Non-pigmented ciliary epithelial cell (primary cell): Measurements from ENCODE around the gene MRPS35.

Source experiments
- DNase-seq: peaks from one replicate; pipeline ENCODE4 v3.0.0-alpha.2; 2010; ENCODE audit warnings: low read depth

Gene MRPS35

GRCh38 chr12:27772328-27773049 is 61.9 kb downstream of the MRPS35 start:
- DNase-seq = no peak

GRCh38 chr12:27777141-27777540 is 66.5 kb downstream of the MRPS35 start:
- DNase-seq = no peak

DNA sequence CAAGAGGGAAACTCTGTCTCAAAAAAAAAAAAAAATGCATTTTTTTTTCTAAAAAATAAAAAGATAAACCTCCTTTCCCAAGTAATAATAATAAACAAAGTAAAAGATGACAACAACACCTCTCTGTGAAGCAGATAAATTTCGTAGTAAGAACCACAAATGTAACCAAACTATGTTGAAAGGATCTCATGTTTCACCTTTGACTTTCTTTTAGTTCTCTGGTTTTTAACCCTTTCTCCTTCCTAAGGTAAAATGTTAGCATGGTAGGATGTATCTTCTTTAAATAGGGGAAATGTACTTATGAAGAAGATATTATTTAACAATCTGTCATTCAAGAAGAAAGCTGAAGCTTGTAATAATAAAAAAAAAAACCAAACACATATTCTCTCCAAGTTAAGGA is 67.6 kb downstream of the MRPS35 start:
- no peak for DNase-seq

DNA sequence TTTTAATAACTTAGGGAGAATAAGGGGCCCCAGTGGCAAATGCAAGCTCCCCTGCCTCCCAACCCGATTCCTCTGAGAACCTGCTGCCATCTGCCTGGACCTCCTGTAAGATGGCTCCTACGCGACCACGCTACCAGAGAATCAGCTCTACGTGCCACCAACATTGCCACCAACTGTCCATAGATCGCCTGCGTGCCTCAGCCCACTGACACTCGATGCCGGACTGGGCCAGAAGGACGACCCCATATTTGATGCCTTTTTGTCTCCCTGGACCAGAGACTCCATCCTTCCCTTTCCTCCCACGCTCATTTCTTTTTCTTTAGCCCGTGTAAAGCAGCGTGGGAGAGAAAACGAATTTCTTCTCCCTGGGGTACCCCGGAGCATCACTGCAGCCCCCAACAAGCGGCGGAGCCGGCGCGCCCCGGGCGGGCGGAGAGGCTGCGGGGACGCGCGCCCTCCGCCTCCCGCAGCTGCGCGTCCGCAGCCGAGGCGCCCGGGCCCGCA is 68.8 kb downstream of the MRPS35 start:
- DNase-seq = no peak

- no peak for DNase-seq
Observed at GRCh38 chr12:27779920-27780611, 69.4 kb downstream of the MRPS35 start, which contains the start of the genes KLHL42 and MANSC4. Gene KLHL42 (plus strand): TSS chr12:27780233. CDS start chr12:27780331, 98 bp downstream. Gene MANSC4 (minus strand): TSS chr12:27780236. CDS start chr12:27771276, 8,960 bp downstream.

DNA sequence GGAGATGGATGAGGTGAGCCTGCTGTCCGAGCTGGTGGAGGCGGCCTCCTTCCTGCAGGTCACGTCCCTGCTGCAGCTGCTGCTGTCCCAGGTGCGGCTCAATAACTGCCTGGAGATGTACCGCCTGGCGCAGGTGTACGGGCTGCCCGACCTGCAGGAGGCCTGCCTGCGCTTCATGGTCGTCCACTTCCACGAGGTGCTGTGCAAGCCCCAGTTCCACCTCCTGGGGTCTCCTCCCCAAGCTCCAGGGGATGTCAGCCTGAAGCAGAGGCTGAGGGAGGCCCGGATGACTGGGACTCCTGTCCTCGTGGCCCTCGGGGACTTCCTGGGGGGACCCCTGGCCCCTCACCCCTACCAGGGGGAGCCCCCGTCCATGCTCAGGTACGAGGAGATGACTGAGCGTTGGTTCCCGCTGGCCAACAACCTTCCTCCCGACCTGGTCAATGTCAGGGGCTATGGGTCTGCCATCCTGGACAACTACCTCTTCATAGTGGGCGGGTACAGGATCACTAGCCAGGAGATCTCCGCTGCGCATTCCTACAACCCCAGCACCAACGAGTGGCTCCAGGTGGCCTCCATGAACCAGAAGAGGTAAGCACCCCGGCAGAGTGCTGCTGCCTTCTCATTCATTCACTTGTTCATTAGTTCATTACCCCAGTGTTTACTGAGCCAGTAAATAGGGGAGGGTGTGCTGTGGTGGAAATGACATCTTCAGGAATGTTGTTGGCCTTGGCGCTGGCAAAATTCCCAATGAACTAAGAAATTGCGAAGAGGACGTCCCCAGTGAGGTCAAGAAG is 70.2 kb downstream of the MRPS35 start:
- DNase-seq = no peak

DNA sequence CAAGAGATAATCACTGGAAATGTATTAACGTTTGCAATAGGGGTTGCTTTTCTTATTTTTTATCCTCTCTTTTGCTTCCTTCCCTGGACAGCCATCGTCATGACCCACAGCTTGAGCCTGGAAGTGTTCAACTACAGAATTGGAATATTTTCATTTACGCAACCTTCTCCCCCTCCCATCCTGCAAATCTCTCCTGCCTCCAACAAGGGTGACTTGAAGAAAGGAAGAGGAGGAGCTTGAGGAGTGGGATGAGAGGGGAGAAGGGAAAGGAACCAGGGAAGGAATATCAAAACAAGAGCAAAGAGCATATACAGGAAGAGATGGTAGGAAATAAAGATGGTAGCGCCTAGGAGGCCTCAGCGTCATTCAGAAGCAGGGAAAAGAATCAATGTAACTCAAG is 71.0 kb downstream of the MRPS35 start:
- no peak for DNase-seq

- DNase-seq = no peak
Observed at GRCh38 chr12:27782481-27782880, 71.8 kb downstream of the MRPS35 start.

- DNase-seq = peak; percentile 53
Observed at GRCh38 chr12:27785882-27786570, 75.4 kb downstream of the MRPS35 start.

DNA sequence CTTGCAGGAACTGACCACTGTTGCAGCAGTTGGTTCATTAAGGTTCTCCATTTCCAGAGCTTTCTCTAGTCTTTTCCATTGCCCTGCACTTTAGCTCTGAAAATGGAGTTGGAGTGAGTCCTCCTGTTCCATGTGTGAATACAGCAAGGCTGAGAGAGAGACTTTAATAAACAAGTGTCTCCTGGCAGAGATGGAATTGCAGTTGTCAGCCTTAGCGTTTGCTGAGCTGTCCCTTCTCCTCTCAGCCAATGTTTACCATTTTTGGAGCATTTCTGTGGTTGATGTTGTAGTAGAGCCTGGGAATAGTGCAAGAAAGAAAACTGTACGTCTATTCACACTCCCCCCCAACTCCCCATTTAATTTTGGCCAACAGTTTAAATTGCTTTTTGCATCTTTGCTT is 76.9 kb downstream of the MRPS35 start:
- peak; percentile 11 for DNase-seq

DNA sequence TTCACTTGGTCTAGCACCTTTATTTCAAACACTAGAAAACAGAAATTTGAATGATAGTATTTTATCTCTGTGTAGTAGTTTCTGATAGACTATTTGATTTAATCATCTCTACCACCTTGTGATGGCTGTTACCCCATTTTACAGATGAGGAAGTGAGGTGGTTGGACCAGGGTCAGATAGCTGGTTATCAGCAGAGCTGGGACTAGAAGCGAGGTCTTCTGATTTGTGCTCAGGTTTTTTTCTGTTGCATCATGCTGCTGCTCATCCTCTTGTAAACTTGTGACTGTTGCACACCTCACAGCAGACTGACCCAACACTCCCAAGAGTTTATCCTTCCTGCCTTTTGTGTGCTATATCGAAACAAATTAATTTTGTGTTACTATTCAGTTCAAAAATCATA is 79.5 kb downstream of the MRPS35 start:
- DNase-seq = no peak

GRCh38 chr12:27794818-27795584 is 84.4 kb downstream of the MRPS35 start:
- no peak for DNase-seq

GRCh38 chr12:27796128-27796527 is 85.5 kb downstream of the MRPS35 start:
- DNase-seq = no peak

DNA sequence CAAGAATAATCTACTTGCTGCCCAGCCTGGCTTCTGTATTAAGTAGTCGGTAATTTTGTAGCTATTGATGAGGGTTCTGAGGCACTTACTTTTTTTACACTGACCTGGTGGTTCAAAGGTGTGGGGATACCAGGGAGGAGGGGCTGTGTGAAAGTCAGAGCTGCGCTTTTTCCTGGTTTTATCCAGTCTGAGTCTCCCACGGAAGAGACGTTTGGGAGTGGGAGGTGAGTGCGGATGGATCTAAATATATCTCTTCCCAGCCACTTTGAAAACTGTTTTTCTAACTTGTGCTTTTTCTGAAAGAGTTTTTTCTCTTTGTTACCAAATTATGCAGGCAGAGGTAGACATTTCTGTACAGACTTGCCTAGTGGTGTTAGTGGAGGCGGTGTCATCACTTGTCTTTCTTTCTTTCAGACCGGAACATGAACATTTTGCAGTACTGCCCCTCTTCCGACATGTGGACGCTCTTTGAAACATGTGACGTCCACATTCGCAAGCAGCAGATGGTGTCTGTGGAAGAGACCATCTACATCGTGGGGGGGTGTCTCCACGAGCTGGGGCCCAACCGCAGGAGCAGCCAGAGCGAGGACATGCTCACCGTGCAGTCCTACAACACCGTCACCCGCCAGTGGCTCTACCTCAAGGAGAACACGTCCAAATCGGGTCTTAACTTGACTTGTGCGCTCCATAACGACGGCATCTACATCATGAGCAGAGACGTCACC is 86.8 kb downstream of the MRPS35 start:
- no peak for DNase-seq

- no peak for DNase-seq
Observed at GRCh38 chr12:27800819-27801218, 90.2 kb downstream of the MRPS35 start.

DNA sequence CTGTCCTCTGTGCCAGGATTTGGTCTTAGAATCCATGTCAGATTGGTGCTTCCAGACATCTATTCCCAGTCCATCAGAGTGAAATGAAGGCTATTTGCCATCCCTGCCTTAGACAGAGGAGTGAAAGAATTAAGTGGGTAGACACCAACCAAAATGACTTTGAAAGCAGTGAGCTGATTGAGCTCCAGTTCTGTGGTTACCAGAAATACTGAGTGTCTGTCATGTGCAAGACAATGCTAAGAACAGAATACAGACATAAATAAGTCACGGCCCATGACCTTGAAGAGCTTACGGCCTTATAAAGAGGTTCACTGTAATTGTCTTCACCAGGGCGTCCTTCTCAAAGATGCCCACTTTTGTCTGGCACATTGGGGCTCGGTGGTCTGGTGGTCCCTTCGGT is 91.0 kb downstream of the MRPS35 start:
- DNase-seq = no peak

GRCh38 chr12:27802511-27802910 is 91.9 kb downstream of the MRPS35 start:
- DNase-seq = no peak

DNA sequence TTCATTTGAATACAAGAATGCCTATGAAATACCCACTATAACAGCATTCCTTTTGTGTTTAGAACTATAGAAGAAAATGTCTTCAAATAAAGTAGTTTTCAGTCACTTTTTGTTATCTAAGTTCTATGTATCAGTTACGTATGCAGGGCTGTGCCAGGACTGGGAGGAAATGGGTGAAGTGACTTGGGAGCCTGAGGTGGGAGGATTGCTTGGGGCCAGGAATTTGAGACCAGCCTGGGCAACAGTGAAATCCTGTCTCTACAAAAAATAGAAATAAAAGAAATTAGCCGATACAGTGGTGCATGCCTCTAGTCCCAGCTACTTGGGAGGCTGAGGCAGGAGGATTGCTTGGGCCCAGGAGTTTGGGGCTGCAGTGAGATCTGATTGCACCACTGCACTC is 92.3 kb downstream of the MRPS35 start:
- no peak for DNase-seq

- DNase-seq = no peak
Observed at GRCh38 chr12:27805238-27805637, 94.6 kb downstream of the MRPS35 start.
